Right forelimb (tissue), 1 donor: ENCODE measurements around the gene ANKRD13D.
A peak's percentile ranks its signal among the peaks of the same experiment; 100 is the strongest.
"Not testable (repeated sequence)": the region's sequence is repeated elsewhere in the genome, so short reads cannot be mapped to it uniquely, and the experiment has no call there.

Experiments
- DNase-seq: peaks from one replicate; pipeline ENCODE4 v3.0.0-alpha.2; 2018

ANKRD13D gene

GRCh38 chr11:67304511-67305113 lies 15.5 kb downstream of the ANKRD13D start:
- DNase-seq: no peak

GRCh38 chr11:67306769-67307544 lies 17.9 kb downstream of the ANKRD13D start:
- no peak for DNase-seq

GRCh38 chr11:67307545-67308001 lies 18.5 kb downstream of the ANKRD13D start:
- DNase-seq: no peak

- DNase-seq: no peak
Measured at GRCh38 chr11:67308031-67308866, 19.1 kb downstream of the ANKRD13D start.

GRCh38 chr11:67309166-67309565 lies 20.1 kb downstream of the ANKRD13D start:
- no peak for DNase-seq

GRCh38 chr11:67309661-67310061 lies 20.6 kb downstream of the ANKRD13D start:
- DNase-seq: no peak

GRCh38 chr11:67310246-67311050 lies 21.3 kb downstream of the ANKRD13D start:
- no peak for DNase-seq

- no peak for DNase-seq
Measured at GRCh38 chr11:67311051-67311555, 22.0 kb downstream of the ANKRD13D start.

- no peak for DNase-seq
Measured at GRCh38 chr11:67311556-67312082, 22.5 kb downstream of the ANKRD13D start.

GRCh38 chr11:67312187-67313021 lies 23.3 kb downstream of the ANKRD13D start:
- DNase-seq: no peak

- no peak for DNase-seq
Measured at GRCh38 chr11:67313125-67313890, 24.2 kb downstream of the ANKRD13D start.

- no peak for DNase-seq
Measured at GRCh38 chr11:67314218-67314617, 25.1 kb downstream of the ANKRD13D start.

- no peak for DNase-seq
Measured at GRCh38 chr11:67315325-67315909, 26.3 kb downstream of the ANKRD13D start.

GRCh38 chr11:67316882-67317204 lies 27.7 kb downstream of the ANKRD13D start:
- DNase-seq: no peak

GRCh38 chr11:67317205-67317887 lies 28.2 kb downstream of the ANKRD13D start:
- DNase-seq: peak; percentile 99

- no peak for DNase-seq
Measured at GRCh38 chr11:67317888-67318555, 28.9 kb downstream of the ANKRD13D start.

- not testable (repeated sequence) for DNase-seq
Measured at GRCh38 chr11:67318876-67319275, 29.8 kb downstream of the ANKRD13D start.

- DNase-seq: no peak
Measured at GRCh38 chr11:67320011-67320410, 30.9 kb downstream of the ANKRD13D start.

- no peak for DNase-seq
Measured at GRCh38 chr11:67320691-67321090, 31.6 kb downstream of the ANKRD13D start.
